PFSK-1 (cell line): ENCODE measurements around the gene LSM4.

Experiments used
- POLR2AphosphoS5 ChIP-seq: IDR thresholded peaks from 2 replicates; pipeline ENCODE4 v1.6.1; 2012; ENCODE audit warnings: low read depth, mild to moderate bottlenecking, control low read depth, low read length, moderate library complexity
- SIN3A ChIP-seq: IDR thresholded peaks from 2 replicates; pipeline ENCODE4 v1.6.1; 2012; ENCODE audit warnings: mild to moderate bottlenecking, low read length, moderate library complexity, borderline replicate concordance; ENCODE audit not compliant: insufficient read depth
- TF ChIP-seq, protein P1 (sequence below), 2 experiments: IDR thresholded peaks; 2 replicates each; pipeline versions ENCODE4 v1.6.1 to v1.8.0; 2011 to 2012; ENCODE audit warnings: low read depth in 2 of 2, low read length in 2 of 2, control low read depth in 1 of 2, inconsistent platforms in 1 of 2, mild to moderate bottlenecking in 1 of 2, moderate library complexity in 1 of 2; ENCODE audit not compliant: insufficient read depth in 1 of 2

- TF ChIP-seq POLR2AphosphoS5 (no peak), SIN3A (no peak)
- TF ChIP-seq, protein P1, sequence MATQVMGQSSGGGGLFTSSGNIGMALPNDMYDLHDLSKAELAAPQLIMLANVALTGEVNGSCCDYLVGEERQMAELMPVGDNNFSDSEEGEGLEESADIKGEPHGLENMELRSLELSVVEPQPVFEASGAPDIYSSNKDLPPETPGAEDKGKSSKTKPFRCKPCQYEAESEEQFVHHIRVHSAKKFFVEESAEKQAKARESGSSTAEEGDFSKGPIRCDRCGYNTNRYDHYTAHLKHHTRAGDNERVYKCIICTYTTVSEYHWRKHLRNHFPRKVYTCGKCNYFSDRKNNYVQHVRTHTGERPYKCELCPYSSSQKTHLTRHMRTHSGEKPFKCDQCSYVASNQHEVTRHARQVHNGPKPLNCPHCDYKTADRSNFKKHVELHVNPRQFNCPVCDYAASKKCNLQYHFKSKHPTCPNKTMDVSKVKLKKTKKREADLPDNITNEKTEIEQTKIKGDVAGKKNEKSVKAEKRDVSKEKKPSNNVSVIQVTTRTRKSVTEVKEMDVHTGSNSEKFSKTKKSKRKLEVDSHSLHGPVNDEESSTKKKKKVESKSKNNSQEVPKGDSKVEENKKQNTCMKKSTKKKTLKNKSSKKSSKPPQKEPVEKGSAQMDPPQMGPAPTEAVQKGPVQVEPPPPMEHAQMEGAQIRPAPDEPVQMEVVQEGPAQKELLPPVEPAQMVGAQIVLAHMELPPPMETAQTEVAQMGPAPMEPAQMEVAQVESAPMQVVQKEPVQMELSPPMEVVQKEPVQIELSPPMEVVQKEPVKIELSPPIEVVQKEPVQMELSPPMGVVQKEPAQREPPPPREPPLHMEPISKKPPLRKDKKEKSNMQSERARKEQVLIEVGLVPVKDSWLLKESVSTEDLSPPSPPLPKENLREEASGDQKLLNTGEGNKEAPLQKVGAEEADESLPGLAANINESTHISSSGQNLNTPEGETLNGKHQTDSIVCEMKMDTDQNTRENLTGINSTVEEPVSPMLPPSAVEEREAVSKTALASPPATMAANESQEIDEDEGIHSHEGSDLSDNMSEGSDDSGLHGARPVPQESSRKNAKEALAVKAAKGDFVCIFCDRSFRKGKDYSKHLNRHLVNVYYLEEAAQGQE (IDR thresholded peaks at IDR 0.05; ENCODE audit: insufficient read depth in 1 of 2, low read depth in 2 of 2, low read length in 2 of 2) = no peak
Observed at GRCh38 chr19:18289471-18290301, 33.2 kb downstream of the LSM4 start.
